SK-N-MC (cell line): ENCODE data around the gene ARHGEF37.
A peak's percentile ranks its signal among the peaks of the same experiment; 100 is the strongest.

Experiments used
- EZH2 ChIP-seq: fragments of 200-600 bp; sonication (generic); IDR thresholded peaks from one replicate; pipeline ENCODE4 v1.6.1; 2017; ENCODE audit warnings: antibody characterized with exemption
- FOXP2 ChIP-seq: optimal IDR thresholded peaks from 2 replicates; pipeline ENCODE3; 2011; ENCODE audit warnings: mild to moderate bottlenecking, moderate library complexity; ENCODE audit not compliant: insufficient read depth; ENCODE audit errors: extremely low read length, control extremely low read depth
- POLR2AphosphoS5 ChIP-seq: IDR thresholded peaks from 2 replicates; pipeline ENCODE4 v1.6.1; 2012; ENCODE audit warnings: mild to moderate bottlenecking, low read depth, low read length, borderline replicate concordance

GRCh38 chr5:149551227-149552037 is 29.9 kb upstream of the ARHGEF37 start, which contains the start of gene CSNK1A1:
- TF ChIP-seq EZH2 (no peak), POLR2AphosphoS5 (peak; percentile 97), FOXP2 (no peak)
